GM12878 (cell line): ENCODE measurements around the gene ROBO1. TPM values are rescaled to one million over a fixed set of nuclear protein-coding genes. Genes with fewer than 3 reads are reported as not detected.

Source experiments
- ATAC-seq: fragments of 200-7000 bp; cut with Tn5 transposase; 3 replicates; pipeline ENCODE4 v1.9.1; 2020; ENCODE audit warnings: mild to moderate bottlenecking, moderate library complexity
- BruUV-seq: library from RNA; stranded (reverse); fragments of 400-500 nt; replicated peaks from 2 replicates; lab custom pipeline; 2021; lab: Mats Ljungman, UMichigan
- CTCF ChIA-PET: fragments of 300-600 bp; sonication (Branson Sonifier 250); formaldehyde crosslinking; extraction: SDS; loops from one replicate; lab custom pipeline; 2021; ENCODE audit warnings: inconsistent platforms; lab: Yijun Ruan, JAX
- POLR2A ChIA-PET: fragments of 350-600 bp; formaldehyde crosslinking; extraction: SDS; loops from one replicate; lab custom pipeline; 2021; ENCODE audit warnings: inconsistent platforms; lab: Charles Lee
- RAD21 ChIA-PET: fragments of 300-600 bp; sonication (Branson Sonifier 250); formaldehyde crosslinking; loops from one replicate; lab custom pipeline; 2023; ENCODE audit warnings: antibody characterized with exemption; ENCODE audit not compliant: unreplicated experiment; lab: Charles Lee
- SMC1A ChIA-PET: fragments of 300-600 bp; sonication (Branson Sonifier 250); formaldehyde crosslinking; loops from one replicate; lab custom pipeline; 2023; ENCODE audit not compliant: unreplicated experiment, uncharacterized antibody; lab: Charles Lee
- DNase-seq: peaks from one replicate; pipeline ENCODE4 v3.0.0-alpha.2; 2011; ENCODE audit warnings: low read depth, low spot score
- FAIRE-seq: peaks from 3 replicates; lab custom pipeline; 2011; peaks lifted over from hg19 to GRCh38; lab: Jason Lieb, UNC
- H2AFZ ChIP-seq: 2 replicates; pipeline ENCODE4 v1.6.0; 2011; ENCODE audit warnings: low read depth, low read length, control low read depth; ENCODE audit not compliant: control insufficient read depth
- H3K27ac ChIP-seq: 2 replicates; pipeline ENCODE4 v1.5.1; 2011; ENCODE audit warnings: control low read depth; ENCODE audit not compliant: control insufficient read depth, insufficient read depth
- H3K27me3 ChIP-seq, 2 experiments: replicated peaks in 1 of 2; 2 replicates each; pipeline versions ENCODE4 v1.6.0 to v1.6.1; 2011; ENCODE audit warnings: low read length in 1 of 2; ENCODE audit not compliant: control insufficient read depth in 2 of 2, insufficient read depth in 2 of 2
- H3K36me3 ChIP-seq, 2 experiments: 2 replicates each; pipeline ENCODE4 v1.5.1; 2011; ENCODE audit warnings: low read length in 1 of 2; ENCODE audit not compliant: control insufficient read depth in 2 of 2, insufficient read depth in 2 of 2
- H3K4me1 ChIP-seq: 2 replicates; pipeline ENCODE4 v1.6.1; 2011; ENCODE audit warnings: mild to moderate bottlenecking, low read length, moderate library complexity, mixed read lengths; ENCODE audit not compliant: control insufficient read depth, insufficient read depth
- H3K4me2 ChIP-seq: 2 replicates; pipeline ENCODE4 v1.6.0; 2011; ENCODE audit warnings: control low read depth; ENCODE audit not compliant: control insufficient read depth, insufficient read depth
- H3K4me3 ChIP-seq: fragments of 200-600 bp; sonication (generic); 2 replicates; pipeline ENCODE4 v1.5.1; 2016
- H3K79me2 ChIP-seq: 2 replicates; pipeline ENCODE4 v1.6.0; 2011; ENCODE audit warnings: low read length; ENCODE audit not compliant: control insufficient read depth, insufficient read depth
- H3K9ac ChIP-seq: 2 replicates; pipeline ENCODE4 v1.8.0; 2011; ENCODE audit warnings: low read length, control low read depth, mixed read lengths; ENCODE audit not compliant: control insufficient read depth, insufficient read depth
- H3K9me3 ChIP-seq: replicated peaks from 3 replicates; pipeline ENCODE4 v1.5.1; 2011; ENCODE audit warnings: mild to moderate bottlenecking, low read length; ENCODE audit not compliant: control insufficient read depth, insufficient read depth
- H4K20me1 ChIP-seq: 2 replicates; pipeline ENCODE4 v1.6.0; 2011; ENCODE audit not compliant: control insufficient read depth, insufficient read depth
- BACH1 ChIP-seq: fragments of 450-650 bp; IDR thresholded peaks from 2 replicates; pipeline ENCODE4 v1.6.1; 2017; ENCODE audit warnings: mild to moderate bottlenecking, borderline replicate concordance
- MEF2A ChIP-seq: IDR thresholded peaks from 2 replicates; pipeline ENCODE4 v1.6.1; 2011; ENCODE audit warnings: low read depth, mild to moderate bottlenecking, low read length, moderate library complexity; ENCODE audit not compliant: insufficient read depth
- POLR2AphosphoS2 ChIP-seq: IDR thresholded peaks from 2 replicates; pipeline ENCODE4 v1.6.1; 2011; ENCODE audit warnings: low read depth, mild to moderate bottlenecking, low read length, improper control_type of control experiment, moderate library complexity
- POLR2AphosphoS5 ChIP-seq: IDR thresholded peaks from 2 replicates; pipeline ENCODE4 v1.6.1; 2011; ENCODE audit warnings: mild to moderate bottlenecking, low read length, inconsistent platforms
- RELB ChIP-seq: fragments of 450-650 bp; IDR thresholded peaks from 2 replicates; pipeline ENCODE4 v1.6.1; 2017; ENCODE audit warnings: low read depth, mild to moderate bottlenecking, moderate library complexity
- REST ChIP-seq: IDR thresholded peaks from 2 replicates; pipeline ENCODE4 v1.6.1; 2012; ENCODE audit warnings: mild to moderate bottlenecking, low read depth, low read length
- RUNX3 ChIP-seq: IDR thresholded peaks from 2 replicates; pipeline ENCODE4 v1.6.1; 2012; ENCODE audit warnings: low read length, inconsistent platforms
- STAT3 ChIP-seq: IDR thresholded peaks from 2 replicates; pipeline ENCODE4 v1.6.1; 2011; ENCODE audit warnings: low read depth, low read length, improper control_type of control experiment
- SUPT20H ChIP-seq: IDR thresholded peaks from 2 replicates; pipeline ENCODE4 v1.6.1; 2011; ENCODE audit warnings: low read depth, mild to moderate bottlenecking, low read length, moderate library complexity, borderline replicate concordance; ENCODE audit not compliant: control insufficient read depth
- SUZ12 ChIP-seq: fragments of 200-600 bp; sonication (generic); IDR thresholded peaks from one replicate; pipeline ENCODE4 v1.6.1; 2018; ENCODE audit warnings: antibody characterized with exemption, mild to moderate bottlenecking; ENCODE audit not compliant: unreplicated experiment
- TCF12 ChIP-seq: IDR thresholded peaks from 2 replicates; pipeline ENCODE4 v1.6.1; 2011; ENCODE audit warnings: low read depth, mild to moderate bottlenecking, low read length
- WGBS: methylation state at CpG from one replicate; pipeline ENCODE4 v1.1.6; 2016; ENCODE audit warnings: low lambda C conversion rate; ENCODE audit not compliant: insufficient replicate concordance, insufficient coverage; ENCODE audit errors: missing lambda C conversion rate; 5-methylcytosine and 5-hydroxymethylcytosine counted together
- in situ Hi-C: fragments of 300-500 bp; cut with MboI; formaldehyde crosslinking; loops from 9 replicates; pipeline ENCODE4 v1.14.3; 2018; ENCODE audit warnings: mixed read lengths
- intact Hi-C: fragments of 100-400 bp; cut with micrococcal nuclease; formaldehyde crosslinking; loops from one replicate; pipeline ENCODE4 v1.14.2; 2022; ENCODE audit not compliant: unreplicated experiment
- polyA plus RNA-seq, 11 experiments: library from polyadenylated mRNA; depleted of rRNA in 4 of 11; unstranded in 6 of 11; stranded (reverse) in 5 of 11; fragments of >200 nt; fragmentation: Nextera tagmentation in 4 of 11; fragmentation: Illumina TruSeq in 1 of 11; extraction: Ambion mirVana in 4 of 11; extraction: Trizol in 1 of 11; gene quantifications; 1 replicate in 1 of 11; 2 replicates in 10 of 11; pipeline versions ENCODE4 v1.2.1 to v1.2.3, GENCODE V29; 2011 to 2016; ENCODE audit warnings: inconsistent platforms in 2 of 11, missing spikeins in 2 of 11, low read depth in 1 of 11
- total RNA-seq, 4 experiments: library from RNA; depleted of rRNA in 3 of 4; stranded (reverse); fragments of >200 nt in 3 of 4; fragmentation: Illumina TruSeq in 1 of 4; extraction: Trizol in 1 of 4; gene quantifications; 2 replicates each; pipeline versions ENCODE4 v1.2.1 to v1.2.3, GENCODE V29; 2013 to 2021
- TF ChIP-seq, protein P1 (sequence below): IDR thresholded peaks from 2 replicates; pipeline ENCODE4 v1.6.1; 2011; ENCODE audit warnings: low read depth, low read length, improper control_type of control experiment, borderline replicate concordance
- TF ChIP-seq, protein P2 (sequence below): fragments of 450-650 bp; conservative IDR thresholded peaks from 2 replicates; pipeline ENCODE4 v1.6.1; 2017; ENCODE audit warnings: mild to moderate bottlenecking, moderate library complexity
- TF ChIP-seq, protein P3 (sequence below): fragments of 450-650 bp; IDR thresholded peaks from 2 replicates; pipeline ENCODE4 v1.6.1; 2017; ENCODE audit warnings: mild to moderate bottlenecking, low read depth, inconsistent platforms; ENCODE audit not compliant: poor library complexity, severe bottlenecking

The ROBO1 gene
- total and polyA plus RNA-seq, 10 of the 15 experiments (the other 5 are each of a cell fraction or from before 2014, with no cell fraction given): 0.29 to 46.5 (median 1.2) TPM

DNA sequence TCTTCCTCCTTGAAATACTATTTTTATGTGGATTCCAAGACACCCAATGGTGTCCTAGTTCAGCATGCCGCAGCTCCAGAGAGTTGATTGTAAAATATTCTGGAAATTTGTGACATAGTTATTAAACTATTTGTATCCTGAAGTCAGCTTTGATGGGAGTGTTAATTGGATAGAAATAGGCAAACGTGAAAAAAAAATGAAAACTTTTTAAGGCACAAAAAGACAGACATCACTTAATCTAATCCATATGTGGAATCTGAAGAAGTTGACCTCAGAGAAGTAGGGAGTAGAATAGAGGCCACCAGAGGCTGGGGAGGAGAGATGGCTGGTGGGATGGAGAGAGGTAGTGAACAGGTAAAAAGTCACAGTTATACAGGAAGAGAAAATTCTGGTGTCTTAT is 704.2 kb downstream of the ROBO1 start:
- ChIA-PET CTCF (interaction anchor here (1.1 kb wide), 1 partner anchor 23 kb away, joined by 4 read pairs; no protein-coding TSS in a partner anchor), RAD21 (no interaction called here), POLR2A (interaction anchor here (0.7 kb wide), 1 partner anchor 115 kb away, joined by 4 read pairs; no protein-coding TSS in a partner anchor), SMC1A (no interaction called here)
- BruUV-seq: no TSS peak
- H3K36me3 ChIP-seq: no peaks in the 10 kb centered on the region
- H3K79me2 ChIP-seq: no peaks in the 10 kb centered on the region
- H3K4me3 ChIP-seq: no peak overlapping the region
- no peak for FAIRE-seq
- no peaks in the 10 kb centered on the region for H4K20me1 ChIP-seq
- no peak overlapping the region for H3K4me2 ChIP-seq
- intact Hi-C loops: no loop called here
- in situ Hi-C loops: no loop called here
- ATAC-seq: no peak
- no peak overlapping the region for H3K9ac ChIP-seq
- H3K27ac ChIP-seq: no peak overlapping the region
- DNase-seq: no peak
- H3K4me1 ChIP-seq: no peaks in the 10 kb centered on the region
- no peaks in the 10 kb centered on the region for H3K9me3 ChIP-seq
- no peaks in the 10 kb centered on the region for H3K27me3 ChIP-seq
- 2% methylated on average over 2 of the region's 2 CpGs for WGBS
- H2AFZ ChIP-seq: no peak overlapping the region
- TF ChIP-seq POLR2AphosphoS2 (no peak), RUNX3 (no peak), BACH1 (no peak), TCF12 (no peak), MEF2A (no peak), SUZ12 (no peak), STAT3 (no peak), REST (no peak), RELB (no peak), SUPT20H (no peak), POLR2AphosphoS5 (no peak)
- TF ChIP-seq, protein P1, sequence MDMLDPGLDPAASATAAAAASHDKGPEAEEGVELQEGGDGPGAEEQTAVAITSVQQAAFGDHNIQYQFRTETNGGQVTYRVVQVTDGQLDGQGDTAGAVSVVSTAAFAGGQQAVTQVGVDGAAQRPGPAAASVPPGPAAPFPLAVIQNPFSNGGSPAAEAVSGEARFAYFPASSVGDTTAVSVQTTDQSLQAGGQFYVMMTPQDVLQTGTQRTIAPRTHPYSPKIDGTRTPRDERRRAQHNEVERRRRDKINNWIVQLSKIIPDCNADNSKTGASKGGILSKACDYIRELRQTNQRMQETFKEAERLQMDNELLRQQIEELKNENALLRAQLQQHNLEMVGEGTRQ: no peak
- TF ChIP-seq, protein P2, sequence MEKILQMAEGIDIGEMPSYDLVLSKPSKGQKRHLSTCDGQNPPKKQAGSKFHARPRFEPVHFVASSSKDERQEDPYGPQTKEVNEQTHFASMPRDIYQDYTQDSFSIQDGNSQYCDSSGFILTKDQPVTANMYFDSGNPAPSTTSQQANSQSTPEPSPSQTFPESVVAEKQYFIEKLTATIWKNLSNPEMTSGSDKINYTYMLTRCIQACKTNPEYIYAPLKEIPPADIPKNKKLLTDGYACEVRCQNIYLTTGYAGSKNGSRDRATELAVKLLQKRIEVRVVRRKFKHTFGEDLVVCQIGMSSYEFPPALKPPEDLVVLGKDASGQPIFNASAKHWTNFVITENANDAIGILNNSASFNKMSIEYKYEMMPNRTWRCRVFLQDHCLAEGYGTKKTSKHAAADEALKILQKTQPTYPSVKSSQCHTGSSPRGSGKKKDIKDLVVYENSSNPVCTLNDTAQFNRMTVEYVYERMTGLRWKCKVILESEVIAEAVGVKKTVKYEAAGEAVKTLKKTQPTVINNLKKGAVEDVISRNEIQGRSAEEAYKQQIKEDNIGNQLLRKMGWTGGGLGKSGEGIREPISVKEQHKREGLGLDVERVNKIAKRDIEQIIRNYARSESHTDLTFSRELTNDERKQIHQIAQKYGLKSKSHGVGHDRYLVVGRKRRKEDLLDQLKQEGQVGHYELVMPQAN: no peak
- TF ChIP-seq, protein P3, sequence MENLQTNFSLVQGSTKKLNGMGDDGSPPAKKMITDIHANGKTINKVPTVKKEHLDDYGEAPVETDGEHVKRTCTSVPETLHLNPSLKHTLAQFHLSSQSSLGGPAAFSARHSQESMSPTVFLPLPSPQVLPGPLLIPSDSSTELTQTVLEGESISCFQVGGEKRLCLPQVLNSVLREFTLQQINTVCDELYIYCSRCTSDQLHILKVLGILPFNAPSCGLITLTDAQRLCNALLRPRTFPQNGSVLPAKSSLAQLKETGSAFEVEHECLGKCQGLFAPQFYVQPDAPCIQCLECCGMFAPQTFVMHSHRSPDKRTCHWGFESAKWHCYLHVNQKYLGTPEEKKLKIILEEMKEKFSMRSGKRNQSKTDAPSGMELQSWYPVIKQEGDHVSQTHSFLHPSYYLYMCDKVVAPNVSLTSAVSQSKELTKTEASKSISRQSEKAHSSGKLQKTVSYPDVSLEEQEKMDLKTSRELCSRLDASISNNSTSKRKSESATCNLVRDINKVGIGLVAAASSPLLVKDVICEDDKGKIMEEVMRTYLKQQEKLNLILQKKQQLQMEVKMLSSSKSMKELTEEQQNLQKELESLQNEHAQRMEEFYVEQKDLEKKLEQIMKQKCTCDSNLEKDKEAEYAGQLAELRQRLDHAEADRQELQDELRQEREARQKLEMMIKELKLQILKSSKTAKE: no peak
